ENCODE measurements around the gene SLC9C1.

- TF ChIP-seq CTCF (IDR thresholded peaks at IDR 0.05 in 2 of 3, conservative IDR thresholded peaks at IDR 0.05 in 1 of 3; ENCODE audit: borderline replicate concordance in 1 of 3, insufficient read depth in 1 of 3, low read depth in 2 of 3, low read length in 2 of 3) = no peak
- no peak for TF ChIP-seq POLR2A (IDR thresholded peaks at IDR 0.05; ENCODE audit: borderline replicate concordance, extremely low read depth, insufficient read depth, insufficient read length)
- no peak for TF ChIP-seq EZH2phosphoT487 (IDR thresholded peaks at IDR 0.05; ENCODE audit: borderline replicate concordance)
- TF ChIP-seq TCF7L2 (IDR thresholded peaks at IDR 0.05; ENCODE audit: borderline replicate concordance, extremely low read depth, insufficient read depth, insufficient read length) = no peak
- TF ChIP-seq EZH2 (IDR thresholded peaks at IDR 0.05) = no peak
- TF ChIP-seq RAD21 (IDR thresholded peaks at IDR 0.05; ENCODE audit: low read depth) = no peak
- no peak for TF ChIP-seq ZNF274 (IDR thresholded peaks at IDR 0.05; ENCODE audit: low read depth, low read length)
- TF ChIP-seq REST (IDR thresholded peaks at IDR 0.05; ENCODE audit: low read depth) = no peak
- no peak for TF ChIP-seq MAX (IDR thresholded peaks at IDR 0.05)
- TF ChIP-seq POLR2AphosphoS5 (IDR thresholded peaks at IDR 0.05; ENCODE audit: low read depth, low read length) = no peak
- TF ChIP-seq SP1 (IDR thresholded peaks at IDR 0.05; ENCODE audit: low read depth) = no peak
- no peak for TF ChIP-seq ZBTB33 (IDR thresholded peaks at IDR 0.05; ENCODE audit: extremely low read depth, insufficient replicate concordance, low read length)
- no peak for TF ChIP-seq EGR1 (IDR thresholded peaks at IDR 0.05; ENCODE audit: low read depth)
These were observed 9.1 kb upstream of the SLC9C1 start for GRCh38 chr3:112302881-112303763.

Measured in HCT116 (cell line).